Measurements from ENCODE around the gene PYROXD2. TPM values are rescaled to one million over a fixed set of nuclear protein-coding genes. Genes with fewer than 3 reads are reported as not detected.

Gene PYROXD2
- total RNA-seq, 1 experiment from 2014 or later: 0.69 TPM

DNA sequence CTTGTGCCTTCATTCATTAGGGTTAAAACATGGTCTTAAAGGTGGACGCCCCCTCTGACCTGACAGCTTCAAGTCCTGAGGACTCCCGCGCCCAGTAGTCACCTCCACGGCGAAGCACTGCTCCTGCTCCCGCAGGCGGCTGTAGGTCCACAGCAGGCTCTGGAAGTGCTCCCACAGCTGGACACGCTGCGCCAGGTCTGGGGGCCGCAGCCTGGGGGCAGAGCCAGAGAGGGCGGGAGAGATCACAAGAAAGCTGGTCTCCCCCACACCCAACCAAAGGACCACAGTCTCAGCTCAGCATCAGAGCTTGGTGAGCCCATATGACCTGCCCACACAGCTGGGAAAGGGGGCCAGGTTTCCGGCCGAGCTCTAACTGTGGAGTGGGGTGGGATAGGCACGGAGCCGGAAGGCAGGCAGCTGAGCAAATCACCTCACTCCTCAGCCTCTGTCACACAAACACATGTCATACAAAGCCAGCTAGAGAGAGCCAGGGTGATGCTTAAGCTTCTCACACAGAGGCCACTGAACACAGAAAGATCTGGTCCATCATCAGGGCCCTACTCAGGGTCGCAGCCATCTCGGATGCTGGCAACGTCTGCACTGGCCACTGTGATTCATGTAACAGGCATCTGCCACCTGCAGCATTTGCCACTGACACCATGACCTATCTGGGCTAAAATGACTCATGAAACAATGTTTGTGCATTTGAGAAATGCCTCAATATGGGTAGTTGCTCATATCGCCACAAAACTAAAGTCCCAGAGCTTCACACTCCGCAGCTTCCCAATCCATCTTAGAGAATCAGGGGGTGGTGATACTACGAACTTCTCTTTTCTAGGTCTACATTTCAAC lies 19.1 kb upstream of the PYROXD2 start:
- peak; percentile 13 for DNase-seq (ENCODE audit: low read depth)

DNA sequence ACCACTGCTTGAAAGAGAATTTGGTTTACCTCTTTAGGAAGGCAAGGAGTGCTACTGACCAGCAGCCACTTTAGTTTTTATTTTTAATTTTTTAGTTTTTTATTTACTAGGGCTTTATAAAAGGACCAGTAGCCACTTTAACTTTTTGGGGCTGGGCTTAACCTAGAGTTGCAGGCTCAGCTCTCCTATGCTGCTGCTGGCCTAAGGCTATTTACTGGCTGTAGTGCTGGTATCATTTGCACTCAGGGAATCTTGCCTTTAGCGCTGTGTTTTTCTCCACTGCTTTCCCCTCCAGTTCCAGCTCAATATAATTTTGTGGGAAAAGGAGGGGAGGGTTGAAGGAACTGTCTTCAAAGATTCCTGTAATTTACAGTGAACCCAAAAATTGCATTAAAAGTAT lies 18.4 kb upstream of the PYROXD2 start:
- no peak for DNase-seq (ENCODE audit: low read depth)

- no peak for DNase-seq (ENCODE audit: low read depth)
These were observed 17.3 kb upstream of the PYROXD2 start for GRCh38 chr10:98432330-98432729.

- no peak for DNase-seq (ENCODE audit: low read depth)
These were observed 16.0 kb upstream of the PYROXD2 start for GRCh38 chr10:98431016-98431415.

GRCh38 chr10:98430427-98430826 lies 15.4 kb upstream of the PYROXD2 start:
- no peak for DNase-seq (ENCODE audit: low read depth)

DNA sequence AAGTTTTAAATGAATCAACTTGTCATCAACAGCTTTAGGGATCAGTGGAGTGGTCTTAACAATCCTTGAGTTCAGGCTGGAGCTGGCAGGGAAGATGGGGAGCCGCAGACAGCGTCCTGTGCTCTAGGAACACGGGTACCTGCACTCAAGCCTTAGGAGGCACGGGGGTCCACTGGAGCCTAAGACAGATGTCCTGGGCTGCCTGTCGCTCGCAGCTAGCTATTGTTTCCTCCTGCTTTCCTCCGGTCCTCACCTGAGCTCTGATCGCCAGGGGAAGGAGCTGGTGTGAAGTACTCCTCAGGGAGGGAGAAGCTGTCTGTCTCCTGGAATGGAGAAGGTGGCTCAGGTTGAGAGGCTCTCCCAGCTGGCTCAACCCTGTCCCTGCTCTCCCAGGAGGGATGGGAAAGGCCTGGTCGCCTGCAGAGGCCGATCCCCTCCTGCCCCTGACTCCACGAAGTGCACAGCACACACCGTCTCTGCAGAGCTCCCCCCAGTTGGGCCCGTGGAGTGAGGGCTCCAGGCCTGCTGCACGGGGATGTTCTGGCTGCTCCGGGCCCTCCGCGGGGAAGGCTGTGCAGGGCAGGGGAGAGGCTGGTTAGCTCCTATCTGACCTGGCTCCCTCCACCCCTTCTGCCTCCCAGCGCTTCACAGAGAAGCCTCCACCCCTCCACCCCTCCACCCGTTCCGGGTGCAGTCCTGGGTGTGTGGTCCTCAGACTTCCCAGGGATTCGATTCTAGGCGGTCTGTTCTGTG lies 14.5 kb upstream of the PYROXD2 start:
- no peak for DNase-seq (ENCODE audit: low read depth)

GRCh38 chr10:98427011-98427515 lies 12.1 kb upstream of the PYROXD2 start:
- no peak for DNase-seq (ENCODE audit: low read depth)

- DNase-seq (ENCODE audit: low read depth): peak; percentile 55
These were observed 10.8 kb upstream of the PYROXD2 start for GRCh38 chr10:98425511-98426352.

DNA sequence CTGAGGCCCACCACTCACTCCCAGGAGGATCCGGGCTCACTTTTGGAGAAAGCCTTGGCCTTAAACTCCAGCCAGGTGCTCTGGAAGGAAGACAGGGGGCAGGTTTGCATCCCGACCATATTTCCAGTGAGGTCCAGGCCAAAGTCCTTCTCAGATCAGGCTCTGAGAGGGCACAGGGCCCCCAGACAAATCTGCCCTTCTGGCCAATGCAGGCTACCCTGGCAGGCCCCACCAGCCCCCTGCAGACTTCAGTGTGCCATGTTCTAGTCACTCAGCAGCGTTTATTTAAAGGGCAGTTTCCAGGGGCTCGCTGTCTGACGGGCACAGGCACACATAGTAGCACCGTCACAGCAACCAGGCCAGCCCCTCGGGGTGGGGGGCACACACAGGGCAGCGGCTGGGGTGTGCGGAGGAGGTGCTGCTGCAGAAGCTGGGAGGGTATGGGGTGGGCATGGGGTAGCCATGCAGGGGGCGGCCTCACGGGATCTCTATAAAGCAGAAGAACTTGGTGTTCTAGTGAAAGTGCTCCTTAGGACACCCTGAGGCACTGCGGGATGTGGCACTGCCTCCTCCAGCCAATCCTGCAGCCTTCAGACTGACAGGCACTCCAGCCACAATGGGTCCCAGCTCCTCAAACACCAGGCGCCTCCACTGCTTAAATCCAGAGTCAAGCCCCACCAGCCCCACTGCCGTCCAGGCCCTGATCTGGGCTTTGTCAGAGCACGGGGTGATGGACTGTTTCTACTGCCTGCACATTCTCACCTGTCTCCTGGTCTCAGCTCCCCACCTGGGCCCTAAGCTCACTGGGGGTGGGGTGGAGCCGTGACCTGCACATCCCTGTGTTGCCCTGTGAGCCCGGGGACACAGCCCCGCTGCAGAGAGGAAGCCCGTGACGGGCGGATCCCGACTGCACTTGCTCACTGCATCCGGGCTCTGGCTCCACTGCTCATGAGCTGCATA lies 9.6 kb upstream of the PYROXD2 start:
- DNase-seq (ENCODE audit: low read depth): no peak

- peak; percentile 30 for DNase-seq (ENCODE audit: low read depth)
These were observed 8.7 kb upstream of the PYROXD2 start for GRCh38 chr10:98423691-98424120.

DNA sequence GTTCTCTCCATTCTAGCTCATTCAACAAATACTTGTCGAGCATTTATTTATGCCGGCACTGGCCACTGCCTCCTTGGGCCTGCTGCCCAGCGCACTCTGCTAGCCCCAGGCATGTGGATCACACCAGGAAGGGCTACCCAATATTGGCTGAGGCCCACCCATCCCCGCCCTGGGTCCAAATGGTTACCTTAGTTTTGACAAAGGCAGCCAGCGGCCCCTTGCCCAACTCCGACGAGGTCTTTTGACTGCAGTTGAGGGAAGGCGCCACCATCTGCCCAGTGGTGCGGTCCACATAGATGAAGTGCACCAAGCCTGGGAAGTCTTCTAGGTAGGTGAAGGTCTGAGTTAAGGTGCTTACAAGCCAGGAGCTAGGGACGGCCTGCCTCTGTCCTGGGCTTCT lies 7.2 kb upstream of the PYROXD2 start:
- no peak for DNase-seq (ENCODE audit: low read depth)

GRCh38 chr10:98420786-98421185 lies 5.8 kb upstream of the PYROXD2 start:
- DNase-seq (ENCODE audit: low read depth): no peak

- no peak for DNase-seq (ENCODE audit: low read depth)
These were observed 4.7 kb upstream of the PYROXD2 start for GRCh38 chr10:98419469-98420261.

- DNase-seq (ENCODE audit: low read depth): no peak
These were observed 3.9 kb upstream of the PYROXD2 start for GRCh38 chr10:98418665-98419468.

DNA sequence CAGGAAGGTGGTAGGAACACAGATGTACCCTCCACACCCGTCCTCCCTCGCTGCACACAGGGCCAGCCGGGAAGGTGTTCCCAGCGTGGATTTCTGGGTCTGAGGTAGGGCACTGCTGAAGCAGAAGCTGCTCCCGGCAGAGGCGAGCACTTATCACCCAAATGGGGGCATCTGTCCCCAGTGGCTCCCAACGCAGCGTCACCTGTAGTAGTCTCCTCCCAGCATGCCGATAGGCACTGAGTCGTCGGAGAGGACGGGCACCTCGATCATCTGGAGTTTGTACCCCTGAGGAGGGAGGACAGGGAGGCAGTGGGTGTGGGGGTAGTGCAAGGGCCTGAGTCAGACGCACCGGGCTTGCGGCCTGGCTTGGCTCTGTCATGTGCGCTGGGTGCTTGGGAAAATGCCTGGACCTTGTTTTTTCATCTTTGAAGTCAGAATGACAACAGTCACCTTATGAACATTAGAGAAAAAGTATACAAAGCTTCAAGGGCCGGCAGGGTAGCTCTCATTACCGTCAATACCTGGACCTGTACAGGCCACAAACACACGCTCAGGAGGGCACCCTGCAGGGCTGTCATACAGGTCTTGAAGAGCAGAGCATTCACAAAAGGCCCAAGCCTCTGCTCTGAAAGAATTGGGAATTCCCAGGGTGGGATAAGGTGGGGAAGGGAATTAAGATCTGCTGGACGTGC lies 3.1 kb upstream of the PYROXD2 start:
- no peak for DNase-seq (ENCODE audit: low read depth)

GRCh38 chr10:98417481-98417959 lies 2.5 kb upstream of the PYROXD2 start:
- no peak for DNase-seq (ENCODE audit: low read depth)

DNA sequence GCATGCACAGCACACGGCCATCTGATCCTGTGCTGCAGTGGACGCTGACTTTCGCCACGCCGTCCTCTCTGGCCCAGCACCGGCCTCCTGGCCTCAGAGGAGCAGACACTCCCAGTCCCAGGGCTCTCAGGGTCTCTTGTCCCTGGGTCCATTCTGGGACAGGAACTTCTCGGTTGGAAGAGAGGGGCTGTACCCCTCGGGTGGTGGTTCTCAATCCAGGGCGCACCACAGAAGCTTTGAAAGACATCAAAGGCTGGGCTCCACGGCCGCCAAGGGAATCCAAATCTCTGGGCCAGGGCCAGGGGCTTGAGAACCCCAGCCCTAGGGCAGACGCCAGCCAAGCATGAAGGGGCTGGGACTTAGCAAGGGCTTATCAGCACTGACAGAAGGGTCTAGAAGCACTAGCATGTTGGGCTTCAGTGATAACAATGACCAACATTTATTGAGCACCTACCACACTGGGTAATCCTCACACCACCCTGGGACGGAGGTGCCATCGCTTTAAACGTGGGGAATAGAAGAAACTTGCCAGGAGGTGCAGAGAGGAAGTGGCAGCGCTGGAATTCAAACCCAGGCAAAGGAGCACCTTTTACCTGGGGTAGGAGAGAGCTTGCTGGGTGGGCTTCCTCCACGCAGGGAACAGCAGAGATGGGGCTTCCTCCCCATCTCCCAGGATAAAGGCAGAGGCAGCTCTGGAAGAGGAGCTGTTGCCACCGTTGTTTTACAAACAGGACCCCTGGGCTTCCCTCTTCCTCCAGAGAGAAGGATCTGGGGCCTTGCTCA lies 1.8 kb upstream of the PYROXD2 start:
- DNase-seq (ENCODE audit: low read depth): no peak
